Measurements from ENCODE around the gene MICALL2.

DNA sequence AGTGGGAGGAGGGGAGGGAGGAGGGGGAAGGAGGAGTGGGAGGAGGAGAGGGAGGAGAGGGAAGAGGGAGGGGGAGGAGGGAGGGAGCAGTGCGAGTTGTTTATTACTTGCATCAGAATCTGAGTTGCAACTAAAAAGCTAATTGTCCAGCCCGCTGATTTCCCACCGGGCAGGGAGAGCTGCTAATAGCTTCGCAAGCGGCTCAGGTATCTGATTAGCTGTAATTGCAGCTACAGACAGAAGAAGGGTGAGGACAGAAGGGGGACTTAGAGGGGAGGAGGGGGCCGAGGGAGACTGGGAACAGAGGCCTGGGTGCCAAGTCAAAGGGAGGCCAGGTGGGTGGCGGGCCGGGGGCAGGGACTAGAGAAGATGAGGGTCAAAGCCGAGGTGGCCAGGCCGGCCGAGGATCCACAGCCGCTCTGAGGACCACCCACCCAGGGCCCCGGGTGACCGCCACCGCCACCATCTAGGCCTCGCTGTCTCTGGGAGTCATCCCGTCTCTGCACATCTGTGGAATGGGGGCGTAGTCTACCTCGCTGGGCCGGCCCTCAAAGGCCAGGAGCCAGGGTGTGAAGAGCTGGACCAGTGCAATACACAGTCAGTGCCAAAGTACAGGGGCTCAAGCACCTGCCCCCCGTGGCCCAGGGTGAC is 54.2 kb downstream of the MICALL2 start:
- TF ChIP-seq CTCF (IDR thresholded peaks at IDR 0.05), result no peak
- no peak for TF ChIP-seq POLR2A (IDR thresholded peaks at IDR 0.05)
- TF ChIP-seq POLR2AphosphoS5 (IDR thresholded peaks at IDR 0.05), result no peak
- TF ChIP-seq EP300 (IDR thresholded peaks at IDR 0.05), result no peak

Data from upper lobe of left lung (tissue), 4 donors.